GM12874 (cell line): Measurements from ENCODE around the gene KCNC1.

ENCODE experiments used
- TF ChIP-seq, protein P1 (sequence below): IDR thresholded peaks from 2 replicates; pipeline ENCODE4 v1.5.1; 2011; ENCODE audit warnings: low read depth, mild to moderate bottlenecking, control low read depth, low read length, moderate library complexity; ENCODE audit not compliant: insufficient read depth

KCNC1 gene

GRCh38 chr11:17746096-17746495 lies 11.5 kb downstream of the KCNC1 start:
- TF ChIP-seq, protein P1, sequence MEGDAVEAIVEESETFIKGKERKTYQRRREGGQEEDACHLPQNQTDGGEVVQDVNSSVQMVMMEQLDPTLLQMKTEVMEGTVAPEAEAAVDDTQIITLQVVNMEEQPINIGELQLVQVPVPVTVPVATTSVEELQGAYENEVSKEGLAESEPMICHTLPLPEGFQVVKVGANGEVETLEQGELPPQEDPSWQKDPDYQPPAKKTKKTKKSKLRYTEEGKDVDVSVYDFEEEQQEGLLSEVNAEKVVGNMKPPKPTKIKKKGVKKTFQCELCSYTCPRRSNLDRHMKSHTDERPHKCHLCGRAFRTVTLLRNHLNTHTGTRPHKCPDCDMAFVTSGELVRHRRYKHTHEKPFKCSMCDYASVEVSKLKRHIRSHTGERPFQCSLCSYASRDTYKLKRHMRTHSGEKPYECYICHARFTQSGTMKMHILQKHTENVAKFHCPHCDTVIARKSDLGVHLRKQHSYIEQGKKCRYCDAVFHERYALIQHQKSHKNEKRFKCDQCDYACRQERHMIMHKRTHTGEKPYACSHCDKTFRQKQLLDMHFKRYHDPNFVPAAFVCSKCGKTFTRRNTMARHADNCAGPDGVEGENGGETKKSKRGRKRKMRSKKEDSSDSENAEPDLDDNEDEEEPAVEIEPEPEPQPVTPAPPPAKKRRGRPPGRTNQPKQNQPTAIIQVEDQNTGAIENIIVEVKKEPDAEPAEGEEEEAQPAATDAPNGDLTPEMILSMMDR = no peak

DNA sequence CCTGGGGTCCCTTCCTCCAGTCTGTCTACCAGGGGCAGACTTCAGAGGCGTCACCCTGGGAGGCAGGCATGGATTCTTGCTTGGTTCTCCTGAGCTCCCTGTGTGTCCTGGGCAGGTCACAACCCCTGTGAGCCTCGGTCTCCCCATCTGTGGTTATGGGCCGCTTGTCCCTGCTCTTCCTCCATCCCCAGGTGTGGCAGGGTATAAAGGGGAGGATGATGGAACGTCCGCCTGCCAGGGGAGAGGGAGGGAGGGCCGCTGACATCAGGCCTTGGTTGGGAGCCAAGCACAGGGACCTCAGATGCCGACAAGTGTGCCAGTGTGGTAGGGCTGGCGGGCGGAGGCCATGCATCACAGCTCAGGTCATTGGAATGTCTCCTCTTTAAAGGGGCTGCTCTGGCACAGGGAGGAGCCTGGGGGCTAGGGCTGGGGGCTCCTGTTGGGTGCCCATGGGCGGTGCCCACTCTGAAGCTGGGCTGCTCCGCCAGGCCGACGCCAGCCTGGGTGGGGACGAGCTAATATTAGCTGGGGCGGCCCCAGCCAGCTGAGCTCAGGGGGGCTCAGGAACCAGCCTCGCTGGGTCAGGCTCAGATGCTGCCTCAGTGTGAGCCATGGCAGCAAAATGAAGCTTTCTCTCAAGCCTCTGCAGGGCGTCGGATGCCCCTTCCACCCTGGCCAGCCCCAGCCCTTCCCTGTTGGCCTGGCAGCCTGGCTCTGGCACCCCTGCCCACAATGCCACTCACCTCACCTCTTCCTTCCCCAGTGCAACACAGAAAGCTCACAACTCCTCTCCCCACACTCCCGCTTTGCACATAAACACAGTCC lies 12.8 kb downstream of the KCNC1 start:
- TF ChIP-seq, protein P1 = no peak

- TF ChIP-seq, protein P1 = no peak
These were observed 13.5 kb downstream of the KCNC1 start for GRCh38 chr11:17748044-17748443.

GRCh38 chr11:17748761-17749721 lies 14.5 kb downstream of the KCNC1 start:
- TF ChIP-seq, protein P1 = no peak

DNA sequence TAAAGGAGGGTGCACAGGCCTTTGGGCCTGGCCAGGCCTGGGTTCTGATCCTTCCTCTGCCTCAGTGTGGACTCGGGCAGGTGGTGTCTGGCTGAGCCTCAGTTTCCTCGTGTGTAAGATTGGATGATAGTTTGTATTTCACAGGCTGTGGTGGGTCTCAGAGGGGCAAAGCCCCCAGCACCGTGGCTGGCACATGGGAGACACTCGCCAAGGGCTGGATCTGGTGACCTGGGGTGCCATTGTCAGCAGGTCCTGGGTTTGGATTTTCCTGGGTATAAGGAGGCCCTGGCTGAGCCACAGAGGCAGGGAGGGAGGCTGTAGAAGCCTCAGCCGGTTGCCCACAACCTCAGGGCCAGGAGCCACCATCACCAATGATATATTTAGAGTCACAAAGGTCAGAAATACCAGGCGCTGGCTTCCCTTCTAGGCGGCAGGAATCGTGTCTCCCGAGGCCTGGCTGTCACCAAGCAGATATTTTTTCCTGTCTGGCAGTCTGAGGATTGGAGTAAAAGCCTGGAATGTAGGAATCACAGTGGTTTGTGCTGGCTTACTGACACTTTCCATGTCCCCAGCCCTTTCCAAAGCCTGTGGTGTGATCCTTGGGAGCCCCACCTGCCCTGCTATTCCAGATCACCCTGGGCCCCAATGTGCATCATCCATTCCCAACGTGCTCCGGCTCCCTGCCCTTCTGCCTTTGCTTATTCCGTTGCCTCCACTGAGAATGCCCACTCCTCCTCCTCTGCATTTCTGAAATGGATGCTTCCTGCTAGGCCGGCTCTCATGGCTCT lies 15.6 kb downstream of the KCNC1 start:
- TF ChIP-seq, protein P1 = no peak

GRCh38 chr11:17750801-17751165 lies 16.2 kb downstream of the KCNC1 start:
- TF ChIP-seq, protein P1 = no peak
